Endothelial cell (in vitro differentiated cells): ENCODE measurements around the gene SLC22A6. TPM values are rescaled to one million over a fixed set of nuclear protein-coding genes. Genes with fewer than 3 reads are reported as not detected.

Source experiments
- DNase-seq: peaks from one replicate; pipeline ENCODE4 v3.0.0; 2021; ENCODE audit warnings: low spot score
- H3K27ac Mint-ChIP-seq: one replicate; pipeline ENCODE4 v1.8.0; 2021; ENCODE audit warnings: mixed read lengths, inconsistent platforms; ENCODE audit not compliant: unreplicated experiment
- H3K27me3 Mint-ChIP-seq: one replicate; pipeline ENCODE4 v1.8.0; 2021; ENCODE audit warnings: mild to moderate bottlenecking, moderate library complexity, mixed read lengths, inconsistent platforms; ENCODE audit not compliant: unreplicated experiment
- H3K36me3 Mint-ChIP-seq: one replicate; pipeline ENCODE4 v1.8.0; 2021; ENCODE audit warnings: mild to moderate bottlenecking, low read depth, mixed read lengths, inconsistent platforms; ENCODE audit not compliant: unreplicated experiment
- H3K4me1 Mint-ChIP-seq: one replicate; pipeline ENCODE4 v1.8.0; 2021; ENCODE audit warnings: mild to moderate bottlenecking, mixed read lengths, inconsistent platforms; ENCODE audit not compliant: unreplicated experiment
- H3K4me3 Mint-ChIP-seq: one replicate; pipeline ENCODE4 v1.8.0; 2021; ENCODE audit warnings: mild to moderate bottlenecking, mixed read lengths, inconsistent platforms; ENCODE audit not compliant: unreplicated experiment
- H3K9me3 Mint-ChIP-seq: one replicate; pipeline ENCODE4 v1.8.0; 2021; ENCODE audit warnings: mixed read lengths, inconsistent platforms; ENCODE audit not compliant: unreplicated experiment
- CTCF ChIP-seq: fragments of 200-600 bp; sonication (generic); IDR thresholded peaks from one replicate; pipeline ENCODE4 v1.5.0; 2021; ENCODE audit warnings: antibody characterized with exemption; ENCODE audit not compliant: unreplicated experiment
- total RNA-seq: library from RNA; stranded (reverse); fragmentation: NEBNext Ultra II Directional; extraction: Animal tissue kit (Norgen Biotek cat#: 25700); gene quantifications from one replicate; pipeline ENCODE4 v1.2.1, GENCODE V29; 2021; ENCODE audit not compliant: unreplicated experiment

SLC22A6 gene
- total RNA-seq, 1 donor from 2014 or later = not detected

DNA sequence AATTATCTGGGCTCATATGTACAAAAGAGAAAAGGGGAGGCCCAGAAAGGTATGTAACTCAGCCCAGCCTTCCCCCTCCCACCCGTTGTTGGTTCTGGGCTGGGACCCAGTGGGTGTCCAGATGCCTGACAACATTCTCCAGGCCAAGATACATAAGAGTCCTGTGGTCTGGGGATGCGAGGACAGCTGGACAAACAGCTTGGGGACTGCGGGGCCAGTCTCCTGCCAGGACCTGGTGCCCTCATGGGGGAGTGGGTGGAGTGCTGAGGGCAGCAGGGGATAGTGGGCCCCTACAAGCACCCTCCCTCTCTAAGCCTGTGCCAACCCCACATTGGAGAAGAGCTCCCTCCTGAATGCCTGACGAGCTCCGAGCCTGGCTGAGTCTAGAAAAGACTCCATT lies 3.5 kb upstream of the SLC22A6 start:
- Mint-ChIP-seq H3K4me3 (no peak overlapping the region), H3K27ac (no peak overlapping the region), H3K4me1 (peaks cover 4% of the 10 kb centered on the region), H3K36me3 (peaks cover 24% of the 10 kb centered on the region), H3K27me3 (peaks cover 3% of the 10 kb centered on the region), H3K9me3 (no peaks in the 10 kb centered on the region)
- no peak for TF ChIP-seq CTCF
- no peak for DNase-seq

GRCh38 chr11:62985041-62985750 lies 429 bp upstream of the SLC22A6 start:
- H3K27ac Mint-ChIP-seq = no peak overlapping the region
- DNase-seq = no peak
- peaks cover 3% of the 10 kb centered on the region for H3K27me3 Mint-ChIP-seq
- no peak for TF ChIP-seq CTCF
- peaks cover 13% of the 10 kb centered on the region for H3K36me3 Mint-ChIP-seq
- no peak overlapping the region for H3K4me3 Mint-ChIP-seq
- H3K4me1 Mint-ChIP-seq = peaks cover 4% of the 10 kb centered on the region
- no peaks in the 10 kb centered on the region for H3K9me3 Mint-ChIP-seq

DNA sequence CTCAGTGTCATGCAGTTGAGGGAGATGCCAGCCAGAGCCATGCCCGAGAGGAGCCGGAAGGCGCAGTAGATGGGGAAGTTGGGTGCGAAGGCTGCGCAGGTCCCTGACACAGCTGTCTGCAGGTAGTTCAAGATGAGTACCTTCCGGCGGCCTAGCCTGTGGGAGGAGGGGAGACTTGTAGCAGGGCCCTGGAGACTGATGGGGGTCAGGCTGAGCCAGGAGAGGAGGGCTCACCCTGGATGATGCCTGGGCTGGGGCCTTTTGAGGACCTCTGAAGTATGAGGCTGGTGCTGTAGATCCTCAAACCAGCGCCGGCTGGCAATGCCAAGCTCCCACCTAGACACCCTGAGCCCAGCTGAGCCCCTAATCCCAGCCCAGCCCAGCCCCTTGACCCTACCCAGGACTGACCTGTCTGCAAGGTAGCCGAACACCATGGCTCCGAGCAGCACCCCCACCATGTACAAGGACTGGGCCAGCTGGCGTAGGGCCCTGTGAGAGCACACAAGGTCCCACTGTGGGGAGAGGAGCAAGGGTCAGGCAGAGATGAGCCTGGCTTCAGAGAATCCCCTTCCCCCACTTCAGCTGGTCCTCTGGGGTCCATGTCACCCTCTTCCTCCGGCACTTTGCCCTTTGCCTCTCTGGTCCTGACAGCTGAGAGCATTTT lies 1.1 kb downstream of the SLC22A6 start:
- peaks cover 7% of the 10 kb centered on the region for H3K4me1 Mint-ChIP-seq
- TF ChIP-seq CTCF = no peak

DNA sequence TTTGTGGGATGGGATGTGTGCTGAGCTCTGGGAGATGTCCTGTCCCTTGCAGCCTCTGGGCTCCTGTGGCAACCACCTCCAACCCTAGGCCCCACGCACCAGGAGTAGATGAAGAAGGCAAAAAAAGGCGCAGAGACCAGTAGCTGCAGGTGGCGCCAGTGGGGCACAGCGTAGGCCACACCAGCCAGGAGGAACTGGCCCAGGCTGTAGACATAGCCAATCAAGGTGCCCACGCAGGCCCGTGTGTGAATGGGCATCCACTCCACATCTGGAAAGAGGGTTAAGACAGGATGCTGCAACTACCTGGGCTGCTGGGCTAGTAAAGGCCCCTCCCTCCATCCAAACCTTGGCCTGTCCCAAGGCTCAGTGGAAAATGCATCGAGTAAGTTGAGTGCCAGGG lies 3.0 kb downstream of the SLC22A6 start:
- Mint-ChIP-seq H3K27me3 (peaks cover 3% of the 10 kb centered on the region), H3K4me3 (no peak overlapping the region), H3K36me3 (peaks cover 17% of the 10 kb centered on the region), H3K9me3 (no peaks in the 10 kb centered on the region), H3K27ac (no peak overlapping the region), H3K4me1 (peaks cover 3% of the 10 kb centered on the region)
- TF ChIP-seq CTCF = no peak
- no peak for DNase-seq

More for the DNA sequence above, 1.1 kb downstream of the SLC22A6 start:
- Mint-ChIP-seq H3K36me3 (peaks cover 23% of the 10 kb centered on the region), H3K27me3 (peaks cover 3% of the 10 kb centered on the region), H3K4me3 (no peak overlapping the region), H3K9me3 (no peaks in the 10 kb centered on the region), H3K27ac (no peak overlapping the region)
- no peak for DNase-seq

- Mint-ChIP-seq H3K27me3 (peaks cover 3% of the 10 kb centered on the region), H3K9me3 (no peaks in the 10 kb centered on the region), H3K36me3 (peaks cover 14% of the 10 kb centered on the region), H3K4me3 (no peak overlapping the region), H3K4me1 (peaks cover 3% of the 10 kb centered on the region), H3K27ac (no peak overlapping the region)
- peak; percentile 29 for DNase-seq
- no peak for TF ChIP-seq CTCF
Observed at GRCh38 chr11:62980133-62980760, 4.5 kb downstream of the SLC22A6 start.
